Muscle of leg (tissue), 11 donors: ENCODE results near the gene SLC39A11. TPM values are rescaled to one million over a fixed set of nuclear protein-coding genes. Genes with fewer than 3 reads are reported as not detected.

Source experiments
- DNase-seq: peaks from one replicate; pipeline ENCODE4 v3.0.0; 2013
- H3K27ac ChIP-seq: one replicate; pipeline ENCODE4 v1.5.1; 2013; ENCODE audit warnings: mild to moderate bottlenecking, low read length, control low read depth
- H3K27me3 ChIP-seq: one replicate; pipeline ENCODE4 v1.6.1; 2013; ENCODE audit warnings: low read length; ENCODE audit not compliant: control insufficient read depth, insufficient read depth
- H3K36me3 ChIP-seq: one replicate; pipeline ENCODE4 v1.6.1; 2013; ENCODE audit warnings: low read length; ENCODE audit not compliant: control insufficient read depth, insufficient read depth
- H3K4me1 ChIP-seq: one replicate; pipeline ENCODE4 v1.6.1; 2013; ENCODE audit warnings: low read length; ENCODE audit not compliant: control insufficient read depth, insufficient read depth
- H3K4me3 ChIP-seq: one replicate; pipeline ENCODE4 v1.5.1; 2013; ENCODE audit warnings: low read length, control low read depth
- H3K9me3 ChIP-seq: replicated peaks from 2 replicates; pipeline ENCODE4 v1.6.1; 2013; ENCODE audit warnings: low read depth, low read length; ENCODE audit not compliant: control insufficient read depth
- WGBS: methylation state at CpG from one replicate; pipeline ENCODE4 v1.1.5; 2013; ENCODE audit warnings: missing lambda C conversion rate; ENCODE audit not compliant: insufficient coverage; 5-methylcytosine and 5-hydroxymethylcytosine counted together
- polyA plus RNA-seq, 8 donors: library from polyadenylated mRNA; unstranded; fragments of 120-200 nt; gene quantifications; one replicate each; pipeline versions ENCODE4 v1.2.1 to v1.2.3, GENCODE V29; 2013; ENCODE audit warnings: inconsistent platforms in 1 of 8, low replicate concordance in 1 of 8; ENCODE audit not compliant: insufficient read length in 8 of 8, insufficient read depth in 1 of 8
- total RNA-seq: library from RNA; stranded (reverse); fragments of 120-200 nt; gene quantifications from one replicate; pipeline ENCODE4 v1.2.4, GENCODE V29; 2013

SLC39A11 gene
- total and polyA plus RNA-seq, 9 donors, result 8.7 to 13.6 (median 10.0) TPM

DNA sequence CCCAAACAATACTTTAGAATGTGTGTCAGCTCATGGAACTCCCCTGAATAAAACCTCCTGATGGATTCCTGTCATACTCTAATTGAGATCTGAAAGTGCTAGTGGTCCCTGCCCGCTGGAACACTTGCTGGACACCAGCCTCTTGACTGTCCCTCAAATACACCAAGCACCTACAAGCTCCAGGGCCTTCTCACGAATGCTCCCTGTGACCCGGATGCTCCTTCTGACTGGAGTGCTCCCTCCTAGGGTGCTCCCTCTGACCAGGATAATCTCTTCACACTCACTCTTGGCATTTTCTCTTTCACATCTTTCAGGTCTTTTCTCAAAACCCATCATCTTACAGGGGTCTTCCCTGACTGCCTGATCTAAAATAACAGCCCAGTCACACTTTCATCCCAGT lies 205.9 kb downstream of the SLC39A11 start:
- Histone ChIP-seq H3K4me3 (no peak overlapping the region), H3K27ac (no peak overlapping the region), H3K9me3 (no peaks in the 10 kb centered on the region), H3K27me3 (no peaks in the 10 kb centered on the region), H3K36me3 (no peaks in the 10 kb centered on the region), H3K4me1 (no peaks in the 10 kb centered on the region)
- 93% methylated on average over 3 of the region's 3 CpGs for WGBS
- DNase-seq, result no peak

DNA sequence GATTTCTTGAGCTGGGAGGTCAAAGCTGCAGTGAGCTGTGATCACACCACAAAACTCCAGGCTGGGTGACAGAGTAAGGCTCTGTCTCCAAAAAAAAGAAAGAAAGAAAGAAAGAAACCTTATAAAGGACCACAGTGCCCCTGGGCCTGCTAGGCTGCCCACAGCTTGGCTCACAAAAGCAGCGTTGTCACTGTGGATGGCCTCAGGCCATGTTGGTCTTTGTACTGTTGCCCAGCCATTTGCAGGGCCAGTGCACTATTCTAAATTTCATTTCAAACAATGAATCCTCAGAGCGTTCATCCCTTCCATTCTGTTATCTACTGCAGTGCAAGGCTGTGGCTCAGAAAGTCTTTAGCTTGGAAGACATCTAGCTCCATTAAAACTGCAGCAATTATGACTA lies 208.4 kb downstream of the SLC39A11 start:
- Histone ChIP-seq H3K27ac (no peak overlapping the region), H3K4me1 (no peaks in the 10 kb centered on the region), H3K4me3 (no peak overlapping the region), H3K36me3 (peaks cover 2% of the 10 kb centered on the region), H3K27me3 (no peaks in the 10 kb centered on the region), H3K9me3 (peaks cover 12% of the 10 kb centered on the region)
- no peak for DNase-seq
- WGBS, result 100% methylated on average over 1 of the region's 2 CpGs

DNA sequence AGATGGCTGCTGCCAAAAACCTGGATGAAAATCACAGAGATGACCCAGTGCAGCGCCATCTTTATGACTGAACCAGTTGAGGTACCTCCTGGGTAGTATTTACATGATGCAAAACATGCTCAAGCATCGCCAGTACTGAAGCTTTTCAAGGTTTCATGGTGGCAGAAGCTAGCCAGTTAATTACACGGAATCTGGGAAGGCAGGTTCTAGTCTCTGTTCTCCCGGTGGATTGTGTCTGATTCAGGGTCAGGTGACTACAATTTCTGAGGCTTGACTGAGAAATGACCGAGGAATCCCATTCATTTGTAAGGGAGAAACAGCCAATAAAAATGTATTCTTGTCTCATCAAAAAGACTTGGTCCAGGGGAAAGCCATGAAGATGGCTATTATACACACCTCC lies 209.1 kb downstream of the SLC39A11 start:
- H3K4me3 ChIP-seq, result no peak overlapping the region
- DNase-seq, result no peak
- H3K36me3 ChIP-seq, result peaks cover 2% of the 10 kb centered on the region
- H3K27me3 ChIP-seq, result no peaks in the 10 kb centered on the region
- 86% methylated on average over 3 of the region's 5 CpGs for WGBS
- H3K27ac ChIP-seq, result no peak overlapping the region
- no peaks in the 10 kb centered on the region for H3K4me1 ChIP-seq
- H3K9me3 ChIP-seq, result peaks cover 17% of the 10 kb centered on the region

DNA sequence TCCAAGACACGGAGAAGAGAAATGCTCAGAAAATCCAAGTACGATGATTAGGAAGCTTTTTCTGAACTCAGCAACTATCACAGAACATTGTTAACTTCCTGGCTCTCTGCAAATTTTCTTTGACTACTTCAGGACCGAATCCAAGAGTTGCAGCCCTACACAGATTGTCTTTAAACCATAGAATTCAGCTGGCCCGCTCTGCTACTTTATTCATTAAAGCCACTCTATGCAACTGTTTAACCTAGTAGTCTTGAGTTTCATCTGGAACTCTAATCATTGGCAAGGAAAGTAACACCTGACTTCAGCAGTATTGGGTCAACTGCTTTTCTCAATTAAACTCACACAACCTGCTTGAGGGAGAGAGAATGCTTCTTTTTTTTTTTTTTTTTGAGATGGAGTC lies 210.1 kb downstream of the SLC39A11 start:
- WGBS, result 10% methylated on average over 2 of the region's 4 CpGs
- no peaks in the 10 kb centered on the region for H3K4me1 ChIP-seq
- no peaks in the 10 kb centered on the region for H3K27me3 ChIP-seq
- H3K9me3 ChIP-seq, result peaks cover 20% of the 10 kb centered on the region
- H3K4me3 ChIP-seq, result no peak overlapping the region
- H3K27ac ChIP-seq, result no peak overlapping the region
- peak; percentile 91 for DNase-seq
- H3K36me3 ChIP-seq, result peaks cover 2% of the 10 kb centered on the region

DNA sequence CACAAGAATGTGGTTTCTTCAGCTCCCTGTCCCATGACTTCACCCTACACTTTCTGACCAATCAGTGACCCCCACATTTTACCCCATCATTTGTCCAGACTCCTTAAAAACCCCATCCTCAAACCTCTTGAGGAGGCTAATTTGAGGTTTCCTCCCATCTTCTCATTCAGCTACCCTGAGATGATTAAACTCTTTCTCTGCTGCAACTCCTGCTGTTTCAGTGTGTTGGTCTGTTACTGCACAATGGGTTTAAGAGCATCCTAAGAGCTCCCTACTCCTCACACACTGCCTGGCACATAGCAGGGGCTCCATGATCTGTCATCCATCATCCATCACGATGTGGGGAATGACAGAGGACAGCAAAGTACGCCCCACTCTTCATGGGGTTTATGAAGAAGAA lies 212.6 kb downstream of the SLC39A11 start:
- H3K4me1 ChIP-seq, result no peaks in the 10 kb centered on the region
- DNase-seq, result no peak
- H3K27ac ChIP-seq, result no peak overlapping the region
- peaks cover 27% of the 10 kb centered on the region for H3K9me3 ChIP-seq
- H3K4me3 ChIP-seq, result no peak overlapping the region
- H3K27me3 ChIP-seq, result no peaks in the 10 kb centered on the region
- no CpG with 5 or more reads among the region's 2 CpGs for WGBS
- peaks cover 2% of the 10 kb centered on the region for H3K36me3 ChIP-seq

DNA sequence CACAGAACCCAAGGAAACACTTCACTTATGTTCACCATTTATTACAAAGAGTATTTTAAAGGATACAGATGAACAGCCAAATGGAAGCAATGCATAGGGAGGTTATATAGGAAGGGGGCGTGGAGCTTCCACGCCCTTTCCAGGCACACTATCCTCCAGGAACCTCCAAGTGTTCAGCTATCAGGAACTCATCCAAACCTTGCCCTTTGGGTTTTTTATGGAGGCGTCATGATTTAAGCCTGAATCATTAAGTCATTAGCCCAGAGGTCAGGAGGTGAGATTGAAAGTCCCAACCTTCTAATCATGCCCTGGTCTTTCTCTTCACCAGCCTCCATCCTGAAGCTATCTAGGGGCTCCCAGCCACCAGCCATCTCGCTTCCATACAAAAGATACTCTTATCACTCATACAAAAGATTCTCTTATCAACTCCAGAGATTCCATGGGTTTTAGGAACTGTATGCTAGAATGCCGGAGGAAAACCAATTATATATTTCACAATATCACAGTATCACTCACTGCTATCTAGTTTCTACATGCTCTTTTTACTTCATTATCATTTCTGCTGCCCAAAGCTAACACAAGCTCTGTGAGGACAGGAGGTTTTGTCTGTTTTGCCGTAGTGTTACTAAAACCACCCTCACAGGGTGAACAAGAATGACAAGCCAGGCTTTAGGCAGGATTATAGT lies 213.4 kb downstream of the SLC39A11 start:
- peaks cover 27% of the 10 kb centered on the region for H3K9me3 ChIP-seq
- no peak overlapping the region for H3K4me3 ChIP-seq
- 92% methylated on average over 2 of the region's 6 CpGs for WGBS
- H3K4me1 ChIP-seq, result no peaks in the 10 kb centered on the region
- H3K27ac ChIP-seq, result no peak overlapping the region
- peaks cover 2% of the 10 kb centered on the region for H3K36me3 ChIP-seq
- DNase-seq, result no peak
- H3K27me3 ChIP-seq, result no peaks in the 10 kb centered on the region

DNA sequence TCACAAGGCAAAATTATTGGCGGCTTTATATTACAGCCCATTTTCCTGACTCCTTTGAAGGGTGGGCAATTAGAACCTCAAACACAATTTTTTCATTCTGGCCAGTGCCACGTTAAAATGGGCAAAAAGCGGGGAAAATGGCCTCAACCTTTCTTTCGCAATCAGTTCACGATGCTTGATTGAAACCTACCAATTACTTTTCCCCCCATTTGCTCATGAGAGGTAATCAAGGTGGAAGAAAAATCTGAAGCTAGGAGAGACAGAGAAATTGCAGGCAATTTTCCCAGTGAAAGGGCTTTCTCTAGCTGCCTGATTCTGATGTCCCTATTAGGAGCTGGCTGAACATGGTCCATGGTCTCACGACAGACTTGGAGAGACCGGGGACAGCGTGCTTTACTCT lies 215.1 kb downstream of the SLC39A11 start:
- no peak for DNase-seq
- H3K27me3 ChIP-seq, result no peaks in the 10 kb centered on the region
- H3K4me3 ChIP-seq, result no peak overlapping the region
- 93% methylated on average over 3 of the region's 8 CpGs for WGBS
- no peak overlapping the region for H3K27ac ChIP-seq
- no peaks in the 10 kb centered on the region for H3K4me1 ChIP-seq
- H3K9me3 ChIP-seq, result peaks cover 27% of the 10 kb centered on the region
- H3K36me3 ChIP-seq, result peaks cover 2% of the 10 kb centered on the region

DNA sequence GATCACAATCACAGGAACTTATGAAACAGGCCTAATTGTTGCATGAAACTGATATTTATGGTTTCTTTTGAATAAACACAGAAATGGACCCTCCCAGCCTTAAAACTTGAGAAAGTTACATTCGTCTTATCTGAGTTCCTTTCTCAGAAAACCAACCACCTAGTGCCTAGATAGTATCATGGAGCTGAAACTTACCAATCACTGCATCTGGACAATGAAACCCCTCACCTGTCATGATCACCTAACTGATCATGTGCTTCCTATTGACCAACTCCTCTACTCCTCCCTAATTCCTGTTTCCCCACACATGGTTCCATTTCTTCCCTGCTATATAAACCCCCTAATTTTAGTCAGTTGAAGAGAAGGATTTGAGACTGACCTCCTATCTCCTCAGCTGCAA lies 216.1 kb downstream of the SLC39A11 start:
- no peak for DNase-seq
- no peak overlapping the region for H3K4me3 ChIP-seq
- no peak overlapping the region for H3K27ac ChIP-seq
- peaks cover 2% of the 10 kb centered on the region for H3K36me3 ChIP-seq
- no peaks in the 10 kb centered on the region for H3K4me1 ChIP-seq
- 100% methylated on average over 1 of the region's 1 CpG for whole genome bisulfite sequencing
- peaks cover 27% of the 10 kb centered on the region for H3K9me3 ChIP-seq
- H3K27me3 ChIP-seq, result no peaks in the 10 kb centered on the region

DNA sequence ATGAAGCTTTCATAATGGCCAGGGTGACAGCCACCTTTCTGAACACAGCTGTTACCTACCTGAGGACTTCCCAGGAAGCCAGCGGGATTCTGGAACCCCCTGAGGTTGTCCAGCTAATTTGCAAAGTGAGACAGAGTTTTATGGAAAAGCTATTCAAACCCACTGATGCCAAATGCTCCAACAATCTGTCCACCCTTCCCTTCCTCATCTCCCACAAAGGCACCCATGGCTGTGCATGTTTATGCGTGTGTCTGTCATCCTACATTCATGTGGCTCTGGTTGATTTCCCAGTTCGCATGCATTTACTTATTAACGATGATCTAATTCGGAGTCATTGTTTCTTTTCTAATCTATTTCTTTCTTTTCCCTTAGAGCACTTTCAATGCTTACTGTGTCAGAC lies 217.1 kb downstream of the SLC39A11 start:
- Histone ChIP-seq H3K36me3 (peaks cover 2% of the 10 kb centered on the region), H3K4me3 (no peak overlapping the region), H3K4me1 (no peaks in the 10 kb centered on the region), H3K27me3 (no peaks in the 10 kb centered on the region), H3K9me3 (peaks cover 27% of the 10 kb centered on the region), H3K27ac (no peak overlapping the region)
- no peak for DNase-seq
- WGBS, result 88% methylated on average over 1 of the region's 5 CpGs

DNA sequence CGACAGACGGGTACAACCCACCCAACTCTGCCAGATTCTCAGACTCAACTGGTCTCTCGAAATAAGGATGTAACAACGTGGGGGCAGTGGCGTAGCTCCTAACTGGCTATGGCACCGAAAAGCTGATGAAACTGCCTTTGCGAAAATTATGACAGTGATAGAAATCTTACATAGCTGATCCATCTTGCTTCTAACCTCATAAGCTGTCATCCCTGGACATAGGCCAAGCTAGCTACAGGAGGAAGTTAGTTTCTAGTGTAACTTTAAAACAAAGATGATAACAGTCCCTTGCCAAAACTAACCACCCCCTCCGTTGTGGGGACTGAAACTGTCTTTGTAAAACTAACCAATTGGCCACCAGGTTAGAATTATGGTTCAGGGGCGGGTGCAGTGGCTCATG lies 220.1 kb downstream of the SLC39A11 start:
- Histone ChIP-seq H3K9me3 (peaks cover 7% of the 10 kb centered on the region), H3K4me3 (no peak overlapping the region), H3K36me3 (no peaks in the 10 kb centered on the region), H3K27ac (no peak overlapping the region), H3K27me3 (no peaks in the 10 kb centered on the region), H3K4me1 (no peaks in the 10 kb centered on the region)
- DNase-seq, result peak; percentile 16
- WGBS, result 87% methylated on average over 8 of the region's 9 CpGs
